Fibroblast of the aortic adventitia (primary cell): ENCODE results near the gene CAPNS2. TPM values are rescaled to one million over a fixed set of nuclear protein-coding genes. Genes with fewer than 3 reads are reported as not detected.
A peak's percentile ranks its signal among the peaks of the same experiment; 100 is the strongest.
"Not testable (repeated sequence)": the region's sequence is repeated elsewhere in the genome, so short reads cannot be mapped to it uniquely, and the experiment has no call there.

Experiments used
- DNase-seq: peaks from one replicate; pipeline ENCODE4 v3.0.0-alpha.2; 2010; ENCODE audit warnings: low read depth
- H3K4me3 ChIP-seq: 2 replicates; pipeline ENCODE4 v1.5.1; 2011; ENCODE audit warnings: low read depth, mild to moderate bottlenecking, control low read depth, low read length, moderate library complexity
- CTCF ChIP-seq: IDR thresholded peaks from 2 replicates; pipeline ENCODE4 v1.5.1; 2011; ENCODE audit warnings: mild to moderate bottlenecking, low read length, control low read depth, inconsistent platforms; ENCODE audit not compliant: insufficient read depth
- total RNA-seq: library from RNA; depleted of rRNA; stranded (reverse); fragments of >200 nt; gene quantifications from 2 replicates; pipeline ENCODE4 v1.2.3, GENCODE V29; 2012; ENCODE audit warnings: low replicate concordance

The CAPNS2 gene
- total RNA-seq, 1 donor: 1.7 TPM

GRCh38 chr16:55592306-55592705 lies 25.8 kb downstream of the CAPNS2 start:
- H3K4me3 ChIP-seq: no peak overlapping the region
- DNase-seq: no peak
- no peak for TF ChIP-seq CTCF

- H3K4me3 ChIP-seq: no peak overlapping the region
- TF ChIP-seq CTCF: no peak
- DNase-seq: no peak
Observed at GRCh38 chr16:55597928-55598327, 31.4 kb downstream of the CAPNS2 start.

- no peak overlapping the region for H3K4me3 ChIP-seq
- DNase-seq: peak; percentile 51
- TF ChIP-seq CTCF: no peak
Observed at GRCh38 chr16:55605754-55606336, 39.4 kb downstream of the CAPNS2 start.

- no peak overlapping the region for H3K4me3 ChIP-seq
- no peak for DNase-seq
- TF ChIP-seq CTCF: no peak
Observed at GRCh38 chr16:55613613-55614335, 47.3 kb downstream of the CAPNS2 start.

GRCh38 chr16:55615071-55615470 lies 48.6 kb downstream of the CAPNS2 start:
- DNase-seq: no peak
- no peak overlapping the region for H3K4me3 ChIP-seq
- TF ChIP-seq CTCF: no peak

- DNase-seq, H3K4me3 ChIP-seq: not testable (repeated sequence)
Observed at GRCh38 chr16:55615670-55616069, 49.2 kb downstream of the CAPNS2 start.

Other genes with a start within 250 kb of the CAPNS2 start
- gene IRX6, start 242.5 kb upstream of the CAPNS2 start, total RNA-seq: not detected in 2 replicates
- gene MMP2, start 87.5 kb upstream of the CAPNS2 start, total RNA-seq: 1,244 and 1,884 TPM in 2 replicates
- 34.1 and 35.6 TPM in 2 replicates for gene LPCAT2, start 57.6 kb upstream of the CAPNS2 start, total RNA-seq
- gene SLC6A2, start 89.3 kb downstream of the CAPNS2 start, total RNA-seq: not detected in 2 replicates